ENCODE measurements around the gene SCN2A. TPM values are rescaled to one million over a fixed set of nuclear protein-coding genes. Genes with fewer than 3 reads are reported as not detected.

The SCN2A gene
- total RNA-seq, 1 donor from 2014 or later, result 0.39 TPM

DNA sequence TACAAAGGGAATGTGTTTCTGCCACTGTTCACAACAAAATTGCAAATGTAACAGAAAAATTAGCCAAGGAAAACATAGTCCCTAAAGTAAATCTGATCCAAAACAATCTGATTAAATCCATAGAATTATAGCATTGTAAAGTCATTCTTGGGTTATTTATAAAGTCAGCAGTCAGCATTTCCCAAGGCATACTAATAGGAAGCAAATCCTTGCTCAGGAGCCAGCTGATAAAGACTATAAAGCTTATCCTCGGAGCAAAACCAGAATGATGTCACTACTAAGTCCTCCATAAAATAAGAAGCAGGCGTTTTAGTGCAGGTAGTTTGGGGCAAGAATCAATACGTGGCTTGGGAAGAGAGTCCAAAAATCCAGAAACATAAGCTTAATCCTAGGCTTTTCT is 162.9 kb downstream of the SCN2A start:
- H3K36me3 Mint-ChIP-seq (ENCODE audit: unreplicated experiment), result no peaks in the 10 kb centered on the region
- H3K27ac Mint-ChIP-seq (ENCODE audit: unreplicated experiment), result no peak overlapping the region
- no peak for DNase-seq
- no peak overlapping the region for H3K4me3 Mint-ChIP-seq (ENCODE audit: unreplicated experiment)
- peaks cover 6% of the 10 kb centered on the region for H3K4me1 Mint-ChIP-seq (ENCODE audit: low read depth, unreplicated experiment)
- no peak for TF ChIP-seq CTCF (IDR thresholded peaks at IDR 0.05; ENCODE audit: partially characterized antibody, unreplicated experiment)
- no peaks in the 10 kb centered on the region for H3K9me3 Mint-ChIP-seq (ENCODE audit: unreplicated experiment)
- H3K27me3 Mint-ChIP-seq (ENCODE audit: unreplicated experiment), result peaks cover 3% of the 10 kb centered on the region

DNA sequence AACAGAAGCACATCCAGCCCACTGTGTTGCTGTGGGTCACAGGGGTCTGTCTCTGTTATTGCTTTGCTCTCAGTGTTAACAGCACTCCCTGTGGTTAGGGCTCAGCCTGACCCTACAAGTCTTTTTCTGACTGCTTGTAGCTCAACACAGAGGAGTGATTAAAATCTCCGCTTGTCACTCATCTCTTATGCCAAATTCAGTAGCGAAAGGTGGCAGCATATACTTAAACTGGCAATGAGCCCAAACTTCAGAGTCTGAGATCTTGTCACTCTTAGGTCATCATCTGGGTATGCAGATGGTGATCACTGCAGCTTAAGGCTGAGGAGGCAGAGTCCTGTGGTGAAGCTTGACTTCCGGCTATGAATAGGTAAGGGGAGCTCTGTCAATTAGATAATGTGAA is 167.0 kb downstream of the SCN2A start:
- Mint-ChIP-seq H3K9me3 (ENCODE audit: unreplicated experiment) (no peaks in the 10 kb centered on the region), H3K4me3 (ENCODE audit: unreplicated experiment) (no peak overlapping the region), H3K27ac (ENCODE audit: unreplicated experiment) (no peak overlapping the region), H3K36me3 (ENCODE audit: unreplicated experiment) (no peaks in the 10 kb centered on the region), H3K27me3 (ENCODE audit: unreplicated experiment) (no peaks in the 10 kb centered on the region), H3K4me1 (ENCODE audit: low read depth, unreplicated experiment) (peaks cover 6% of the 10 kb centered on the region)
- TF ChIP-seq CTCF (IDR thresholded peaks at IDR 0.05; ENCODE audit: partially characterized antibody, unreplicated experiment), result no peak
- DNase-seq, result no peak

GRCh38 chr2:165407466-165407865 is 168.3 kb downstream of the SCN2A start:
- H3K36me3 Mint-ChIP-seq (ENCODE audit: unreplicated experiment), result no peaks in the 10 kb centered on the region
- peaks cover 6% of the 10 kb centered on the region for H3K4me1 Mint-ChIP-seq (ENCODE audit: low read depth, unreplicated experiment)
- no peaks in the 10 kb centered on the region for H3K27me3 Mint-ChIP-seq (ENCODE audit: unreplicated experiment)
- no peak overlapping the region for H3K4me3 Mint-ChIP-seq (ENCODE audit: unreplicated experiment)
- H3K9me3 Mint-ChIP-seq (ENCODE audit: unreplicated experiment), result no peaks in the 10 kb centered on the region
- TF ChIP-seq CTCF (IDR thresholded peaks at IDR 0.05; ENCODE audit: partially characterized antibody, unreplicated experiment), result no peak
- no peak overlapping the region for H3K27ac Mint-ChIP-seq (ENCODE audit: unreplicated experiment)
- DNase-seq, result no peak

- no peak overlapping the region for H3K27ac Mint-ChIP-seq (ENCODE audit: unreplicated experiment)
- H3K4me1 Mint-ChIP-seq (ENCODE audit: low read depth, unreplicated experiment), result peaks cover 6% of the 10 kb centered on the region
- no peaks in the 10 kb centered on the region for H3K36me3 Mint-ChIP-seq (ENCODE audit: unreplicated experiment)
- TF ChIP-seq CTCF (IDR thresholded peaks at IDR 0.05; ENCODE audit: partially characterized antibody, unreplicated experiment), result no peak
- no peak for DNase-seq
- no peak overlapping the region for H3K4me3 Mint-ChIP-seq (ENCODE audit: unreplicated experiment)
- no peaks in the 10 kb centered on the region for H3K27me3 Mint-ChIP-seq (ENCODE audit: unreplicated experiment)
- no peaks in the 10 kb centered on the region for H3K9me3 Mint-ChIP-seq (ENCODE audit: unreplicated experiment)
These were observed 169.0 kb downstream of the SCN2A start for GRCh38 chr2:165408186-165408585.

DNA sequence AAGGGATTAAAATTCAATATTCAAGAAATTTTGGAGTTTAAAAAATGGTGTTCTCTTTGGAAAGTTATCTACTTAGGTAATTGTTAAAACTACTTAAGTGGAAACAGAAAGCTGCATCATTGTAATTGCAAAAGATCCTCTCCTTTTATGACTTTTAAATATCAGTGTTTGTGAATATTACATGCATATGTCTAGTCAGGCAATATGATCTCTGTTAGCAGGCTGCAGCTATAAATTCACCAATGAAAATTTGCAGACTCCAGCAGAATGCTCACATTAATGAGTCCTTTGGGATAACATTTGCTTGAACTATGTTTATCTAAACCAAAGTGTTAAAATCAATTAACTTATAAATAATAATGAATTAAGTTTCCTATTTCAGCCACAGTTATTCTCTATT is 171.1 kb downstream of the SCN2A start:
- no peaks in the 10 kb centered on the region for H3K9me3 Mint-ChIP-seq (ENCODE audit: unreplicated experiment)
- DNase-seq, result no peak
- H3K27me3 Mint-ChIP-seq (ENCODE audit: unreplicated experiment), result no peaks in the 10 kb centered on the region
- TF ChIP-seq CTCF (IDR thresholded peaks at IDR 0.05; ENCODE audit: partially characterized antibody, unreplicated experiment), result no peak
- H3K27ac Mint-ChIP-seq (ENCODE audit: unreplicated experiment), result no peak overlapping the region
- H3K4me3 Mint-ChIP-seq (ENCODE audit: unreplicated experiment), result no peak overlapping the region
- H3K36me3 Mint-ChIP-seq (ENCODE audit: unreplicated experiment), result no peaks in the 10 kb centered on the region
- peaks cover 6% of the 10 kb centered on the region for H3K4me1 Mint-ChIP-seq (ENCODE audit: low read depth, unreplicated experiment)
